NT2/D1 (cell line): Measurements from ENCODE around the gene FAM181A.

Experiments
- SUZ12 ChIP-seq: IDR thresholded peaks from 2 replicates; pipeline ENCODE4 v1.6.1; 2011; ENCODE audit not compliant: insufficient read length, insufficient read depth; ENCODE audit errors: extremely low read depth
- YY1 ChIP-seq: IDR thresholded peaks from 2 replicates; pipeline ENCODE4 v1.6.1; 2011; ENCODE audit not compliant: insufficient read length, insufficient read depth
- ZNF274 ChIP-seq: IDR thresholded peaks from 2 replicates; pipeline ENCODE4 v1.6.1; 2011; ENCODE audit warnings: mild to moderate bottlenecking, low read depth, low read length

GRCh38 chr14:93957333-93957710 is 30.2 kb downstream of the FAM181A start:
- no peak for TF ChIP-seq ZNF274
- no peak for TF ChIP-seq YY1
- TF ChIP-seq SUZ12, result no peak
